Superior temporal gyrus (tissue), 1 donor: Measurements from ENCODE around the gene SLC15A1.
"Not testable (repeated sequence)": the region's sequence is repeated elsewhere in the genome, so short reads cannot be mapped to it uniquely, and the experiment has no call there.

Experiments
- DNase-seq: peaks from one replicate; pipeline ENCODE4 v3.0.0-alpha.2; 2016; ENCODE audit errors: extremely low spot score

SLC15A1 gene

DNA sequence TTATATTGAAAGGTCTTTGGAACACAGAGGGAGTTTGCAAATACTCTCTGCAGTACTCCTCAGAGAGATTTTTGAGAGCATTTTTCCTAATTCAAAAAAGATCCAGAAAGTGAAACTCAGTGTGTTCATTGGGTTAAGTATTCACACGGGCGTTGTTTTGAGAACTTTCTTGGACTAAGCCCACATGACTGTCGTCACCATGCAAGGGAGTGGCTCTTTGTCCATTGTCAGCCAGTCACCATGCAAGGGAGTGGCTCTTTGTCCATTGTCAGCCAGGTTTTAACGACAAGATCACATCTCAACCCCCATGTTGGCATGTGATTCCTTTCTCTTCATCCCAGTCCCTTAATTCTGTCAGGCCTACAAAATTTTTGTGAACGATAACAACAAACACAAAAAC, 94.3 kb downstream of the SLC15A1 start:
- no peak for DNase-seq

DNA sequence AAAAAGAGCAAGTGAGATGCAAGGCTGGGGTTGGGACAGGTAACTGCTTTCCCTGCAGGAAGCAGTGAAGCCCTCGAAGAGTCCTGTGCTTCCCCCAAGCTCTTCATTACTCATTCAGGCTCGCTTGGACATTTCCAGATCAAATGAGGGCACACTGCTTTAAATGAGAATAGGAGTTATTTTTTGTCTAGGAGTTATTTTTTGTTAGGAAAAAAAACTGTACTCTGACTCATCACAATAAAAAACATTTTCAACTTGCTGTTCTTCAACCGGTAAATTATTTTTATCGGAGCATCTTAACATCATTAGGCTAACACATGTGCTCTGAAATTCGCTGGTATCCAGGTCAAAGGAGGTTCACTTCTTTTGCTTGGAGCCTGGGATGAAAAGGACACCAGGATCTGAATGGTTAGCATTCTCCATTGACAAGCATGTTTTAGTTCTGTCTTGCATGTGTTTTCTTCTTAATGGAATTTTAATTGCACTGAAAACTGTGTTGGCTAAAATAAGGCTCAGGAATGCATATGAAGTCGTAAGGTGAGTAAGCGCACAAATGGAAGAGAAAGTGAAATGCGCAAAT, 94.9 kb downstream of the SLC15A1 start:
- no peak for DNase-seq

DNA sequence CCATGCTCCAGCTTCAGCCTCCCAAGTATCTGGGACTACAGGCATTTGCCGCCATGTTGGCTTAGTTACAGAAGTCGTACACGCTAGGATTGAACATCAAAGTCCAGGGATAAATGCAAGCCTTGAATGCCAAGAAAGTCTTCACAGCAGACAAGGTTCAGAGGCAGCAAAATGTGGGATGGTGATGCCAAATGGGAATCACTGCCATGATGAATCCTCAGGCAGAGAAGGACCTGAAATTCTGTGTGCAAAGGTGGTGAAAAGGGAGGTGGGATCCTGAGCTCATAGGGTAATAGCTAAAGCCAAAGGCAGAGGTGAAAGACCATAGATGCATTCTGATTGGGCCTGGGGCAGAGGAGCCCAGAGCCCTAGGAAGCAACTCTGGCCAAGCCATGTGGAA, 96.2 kb downstream of the SLC15A1 start:
- no peak for DNase-seq

DNA sequence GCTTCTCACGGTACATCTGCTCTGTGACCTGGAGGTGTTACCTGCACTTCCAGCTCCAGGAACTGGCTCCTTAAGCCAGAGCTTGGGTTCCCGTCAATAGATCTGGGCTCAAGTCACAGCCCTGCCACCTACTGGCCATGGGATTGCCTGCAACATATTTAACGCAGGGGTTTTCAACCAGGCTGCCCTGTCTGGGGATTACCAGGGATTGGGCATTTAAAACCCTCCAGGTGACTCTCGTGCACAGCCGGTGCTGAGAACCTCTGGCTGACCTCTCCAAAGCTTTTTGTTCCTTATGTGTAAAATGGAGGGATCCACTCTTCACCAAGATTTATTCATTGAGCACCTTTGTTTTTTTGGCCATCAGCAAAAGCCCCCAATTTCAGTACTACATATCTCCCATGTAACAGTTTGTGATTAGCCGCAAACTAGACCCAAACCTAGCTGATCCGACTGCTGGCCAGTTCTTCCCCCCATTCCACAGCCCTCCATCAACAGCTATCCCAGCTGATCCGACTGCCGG, 98.9 kb downstream of the SLC15A1 start:
- peak; percentile 87 for DNase-seq

DNA sequence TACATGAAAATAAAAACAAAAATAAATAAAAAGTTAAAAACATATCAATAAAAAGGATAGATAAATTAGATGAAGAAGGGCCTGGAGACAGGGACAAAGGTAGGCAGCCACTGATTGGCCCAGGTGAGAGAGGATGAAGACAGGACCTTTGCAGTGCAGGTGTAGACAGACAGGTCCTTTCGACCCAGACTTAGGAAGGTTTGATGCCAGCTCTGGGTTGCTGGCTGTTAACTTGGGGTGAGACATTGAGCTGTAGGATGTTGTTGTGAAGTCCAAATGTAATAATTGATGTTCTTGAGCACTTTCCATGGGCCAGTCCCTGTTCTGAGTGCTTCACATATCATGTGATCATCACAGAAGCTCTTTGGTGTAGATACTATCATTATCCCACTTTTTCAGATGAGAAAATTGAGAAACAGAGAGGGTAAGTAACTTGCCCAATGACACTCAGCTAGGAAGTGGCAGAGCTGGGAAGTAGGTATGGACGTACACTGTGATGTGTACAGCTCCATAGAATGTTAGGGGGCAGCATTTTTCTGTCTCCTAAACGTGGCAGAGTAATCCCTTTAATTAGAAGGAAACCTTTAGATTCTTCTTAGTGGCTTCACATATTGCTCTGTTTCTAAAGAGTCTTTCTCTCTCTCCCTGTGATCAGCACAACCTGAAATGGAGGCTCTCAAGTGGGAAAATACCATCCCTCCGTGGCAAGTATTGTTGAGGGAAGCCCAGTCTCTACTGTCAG, 99.6 kb downstream of the SLC15A1 start:
- DNase-seq, result no peak

DNA sequence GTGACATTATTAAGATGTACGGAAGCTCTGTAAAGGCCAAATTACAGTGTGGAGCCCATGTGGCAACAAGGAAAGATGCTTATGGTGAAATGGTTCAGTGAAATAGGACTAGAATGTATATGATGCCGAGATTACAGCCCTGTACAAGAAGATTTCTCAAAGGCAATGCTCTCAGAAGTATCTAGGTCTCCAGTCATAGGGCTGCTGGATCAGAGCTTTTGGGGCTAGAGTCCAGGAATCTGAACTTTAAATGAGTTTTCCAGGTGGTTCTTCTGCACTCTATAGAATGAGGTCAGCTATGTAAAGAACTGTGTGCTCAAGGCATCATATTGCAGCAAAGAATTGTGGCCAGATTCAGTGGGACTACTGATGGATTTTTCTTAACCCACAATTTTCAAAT, 100.2 kb downstream of the SLC15A1 start:
- DNase-seq, result no peak

DNA sequence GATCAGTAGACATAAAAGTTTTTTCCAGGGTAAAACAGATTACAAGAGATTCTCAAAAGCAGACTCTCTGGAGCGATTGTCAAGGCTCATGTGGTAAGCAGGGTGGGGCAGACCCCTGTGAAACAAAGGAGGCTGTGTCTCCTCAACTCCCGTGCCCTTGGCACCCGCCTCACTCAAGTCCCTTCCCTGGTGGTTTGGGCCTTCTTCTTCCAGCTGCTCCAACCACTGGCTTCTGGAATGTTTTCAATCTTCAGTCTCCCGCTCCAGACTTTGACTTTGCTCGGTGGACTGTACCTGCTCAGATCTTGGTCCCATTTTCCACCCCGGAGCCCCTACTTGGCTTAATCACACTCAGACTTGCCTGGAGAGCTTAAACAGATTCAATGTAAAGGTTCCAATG, 100.7 kb downstream of the SLC15A1 start:
- no peak for DNase-seq

DNA sequence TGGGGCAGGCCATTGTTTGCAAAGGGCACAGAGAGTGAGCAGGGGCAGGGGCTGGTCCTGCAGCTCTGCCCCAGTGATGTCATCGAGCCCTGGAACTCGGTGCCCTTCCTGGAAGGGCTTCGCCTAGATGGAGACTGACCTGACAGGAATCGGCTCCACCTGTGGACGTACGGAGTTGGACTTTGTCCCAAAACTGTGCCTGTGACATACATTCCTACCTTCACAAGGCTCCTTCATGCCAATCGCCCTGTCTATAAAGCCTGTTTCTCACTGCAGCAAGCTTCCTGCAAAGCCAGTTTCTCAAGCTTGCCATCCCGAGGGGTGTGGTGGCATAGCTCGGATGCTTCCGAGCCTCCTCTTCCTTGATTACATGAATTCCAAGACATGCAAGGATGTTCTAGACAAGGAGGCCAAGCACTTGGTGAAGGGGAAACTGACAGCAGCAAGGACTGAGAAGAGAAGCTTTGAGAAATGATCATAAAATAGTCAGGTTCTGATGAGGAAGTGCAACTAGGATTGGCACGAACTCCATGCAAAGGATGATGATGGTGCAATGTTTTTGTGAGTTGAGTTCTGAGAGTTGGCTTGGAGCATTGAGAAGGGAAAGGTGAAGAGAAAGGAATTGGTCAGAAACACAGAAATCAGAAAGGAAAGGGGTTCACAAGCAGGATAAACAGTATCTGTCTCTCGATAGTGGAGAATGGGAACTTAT, 101.9 kb downstream of the SLC15A1 start:
- DNase-seq, result no peak

DNA sequence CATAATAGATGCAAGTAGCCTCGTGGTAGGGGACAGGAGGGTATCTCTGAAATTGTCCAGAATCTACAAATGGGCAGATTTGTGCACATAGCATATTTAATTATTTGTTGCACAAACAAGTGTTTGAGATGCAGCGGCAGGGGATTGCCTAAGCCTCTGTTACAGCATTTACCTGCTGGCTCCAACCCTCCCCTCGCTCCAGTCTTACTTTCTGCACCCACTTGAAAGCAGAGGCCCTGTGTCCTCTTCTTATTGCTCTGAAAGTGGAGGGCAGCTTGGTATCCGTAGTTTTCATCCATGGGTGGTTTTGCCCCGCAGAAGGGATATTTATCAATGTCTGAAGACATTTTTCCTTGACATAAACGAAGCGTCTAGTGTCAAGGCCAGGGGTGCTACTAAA, 102.6 kb downstream of the SLC15A1 start:
- no peak for DNase-seq

DNA sequence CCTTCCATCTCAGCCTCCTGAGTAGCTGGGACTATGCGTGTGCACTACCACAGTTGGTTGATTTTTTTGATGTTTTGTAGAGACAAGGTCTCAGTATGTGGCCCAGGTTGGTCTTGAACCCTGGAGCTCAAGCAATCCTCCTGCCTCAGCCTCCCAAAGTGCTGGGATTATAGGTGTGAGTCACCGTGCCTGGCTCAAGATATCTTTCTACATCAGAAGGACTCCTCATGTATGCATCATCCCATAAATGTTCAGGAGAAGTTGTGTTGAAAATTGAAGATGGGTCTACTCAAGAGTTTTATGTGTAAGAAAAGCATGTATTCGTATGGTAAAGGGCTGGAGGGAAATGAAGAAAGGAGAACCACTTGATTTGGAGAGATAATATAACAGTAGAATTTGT, 103.8 kb downstream of the SLC15A1 start:
- DNase-seq, result no peak

DNA sequence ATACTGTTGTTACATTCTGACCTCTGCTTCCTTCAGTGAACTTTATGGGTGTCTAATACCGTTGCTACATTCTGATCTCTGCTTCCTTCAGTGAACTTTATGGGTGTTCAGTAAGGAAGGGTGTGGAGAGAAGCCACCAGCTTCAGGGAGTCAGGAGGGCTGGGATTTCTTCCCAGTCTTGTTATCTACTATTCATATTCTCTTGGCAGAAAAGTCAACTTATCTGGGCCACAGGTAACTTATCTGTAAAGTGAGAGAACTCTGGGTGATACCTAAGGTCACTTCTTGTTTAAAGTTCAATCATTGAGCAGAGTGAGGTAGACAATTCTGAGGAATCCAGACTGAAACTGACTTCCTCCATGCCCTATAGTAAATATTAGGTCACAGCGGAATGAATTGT, 104.3 kb downstream of the SLC15A1 start:
- no peak for DNase-seq

DNA sequence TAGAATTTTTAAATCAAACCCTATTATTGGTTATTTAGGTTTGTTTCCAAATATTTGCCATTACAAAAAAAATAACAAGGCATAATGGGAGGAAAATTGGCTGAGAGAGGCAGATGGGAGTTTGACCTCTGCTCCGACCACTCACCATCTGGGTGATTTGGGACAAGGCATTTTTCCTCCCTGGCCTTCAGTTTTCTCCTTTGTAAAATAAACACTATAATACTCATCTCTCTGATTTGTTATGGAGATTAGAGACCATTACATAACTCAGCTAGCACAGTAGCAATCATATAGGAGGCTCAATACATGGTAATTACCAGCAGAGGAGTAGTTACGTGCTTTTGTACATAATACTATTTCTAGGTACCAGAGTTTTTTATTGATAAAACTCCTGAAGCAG, 105.4 kb downstream of the SLC15A1 start:
- DNase-seq, result no peak

DNA sequence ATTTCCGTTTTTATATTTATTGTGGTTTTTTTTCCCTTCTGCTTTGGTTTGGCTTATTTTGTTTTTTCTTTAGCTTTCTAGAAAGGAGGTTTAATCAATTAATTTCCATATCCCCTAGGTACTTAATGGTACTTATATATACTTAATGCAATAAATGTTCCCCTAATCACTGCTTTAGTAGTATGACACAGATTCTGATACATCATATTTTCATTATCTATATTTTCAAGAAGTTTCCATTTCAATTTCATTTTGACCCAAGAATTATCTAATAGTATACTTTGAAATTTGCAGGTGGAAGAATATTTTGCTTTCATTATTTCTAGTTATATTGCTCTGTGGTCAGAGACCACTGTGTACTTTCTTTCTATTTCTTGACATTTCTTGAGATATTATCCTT, 109.0 kb downstream of the SLC15A1 start:
- DNase-seq, result no peak

DNA sequence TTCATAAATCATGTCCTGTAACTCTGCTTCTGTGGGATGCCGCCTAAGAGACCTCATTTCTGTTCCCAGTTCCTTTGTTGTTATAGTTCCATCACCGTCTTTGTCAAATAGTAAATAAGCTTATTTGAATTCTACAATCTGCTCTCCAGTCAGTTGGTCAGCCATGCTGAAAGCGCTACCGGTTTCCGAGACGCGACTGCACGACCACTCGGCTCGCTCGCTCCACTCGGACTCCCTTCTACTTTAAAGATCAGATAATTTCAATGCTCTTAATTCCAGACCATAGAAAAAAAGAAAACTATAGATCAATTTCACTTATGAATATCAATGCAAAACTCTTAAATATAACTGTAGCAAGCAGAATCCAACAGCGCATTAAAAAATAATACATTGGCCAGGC, 111.4 kb downstream of the SLC15A1 start:
- no peak for DNase-seq

DNA sequence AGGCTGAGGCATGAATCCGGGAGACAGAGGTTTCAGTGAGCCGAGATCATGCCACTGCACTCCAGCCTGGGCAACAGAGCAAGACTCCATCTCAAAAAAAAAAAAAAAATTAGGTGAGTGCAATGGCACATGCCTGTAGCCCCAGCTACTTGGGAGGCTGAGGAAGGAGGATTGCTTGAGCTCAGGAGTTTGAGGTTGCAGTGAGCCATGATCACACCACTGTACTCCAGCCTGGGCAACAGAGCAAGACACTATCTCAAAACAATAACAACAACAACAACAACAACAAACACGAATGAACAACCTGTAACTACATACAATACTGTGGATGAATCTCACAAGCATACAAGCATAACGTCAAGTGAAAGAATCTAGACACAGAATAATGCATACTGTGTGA, 112.7 kb downstream of the SLC15A1 start:
- not testable (repeated sequence) for DNase-seq

DNA sequence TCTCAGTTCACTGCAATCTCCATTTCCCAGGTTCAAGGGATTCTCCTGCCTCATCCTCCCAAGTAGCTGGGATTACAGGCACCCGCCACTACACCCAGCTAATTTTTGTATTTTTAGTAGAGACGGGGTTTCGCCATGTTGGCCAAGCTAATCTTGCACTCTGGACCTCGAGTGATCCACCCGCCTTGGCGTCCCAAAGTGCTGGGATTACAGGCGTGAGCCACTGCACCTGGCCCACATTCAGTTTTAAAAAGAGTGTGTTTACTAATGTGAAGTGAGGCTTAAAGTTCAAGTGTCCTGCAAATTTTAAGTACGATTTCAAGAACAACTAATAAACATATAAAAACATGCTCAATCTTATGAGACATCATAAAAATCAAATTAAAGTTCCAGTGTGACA, 114.1 kb downstream of the SLC15A1 start:
- DNase-seq, result not testable (repeated sequence)
